Panc1 (cell line): ENCODE results near the gene DCUN1D2. TPM values are rescaled to one million over a fixed set of nuclear protein-coding genes. Genes with fewer than 3 reads are reported as not detected.

Source experiments
- ATAC-seq: fragments of 200-7000 bp; cut with Tn5 transposase; 2 replicates; pipeline ENCODE4 v1.9.1; 2020; ENCODE audit warnings: mild to moderate bottlenecking, moderate library complexity
- BruUV-seq: library from RNA; stranded (reverse); fragments of 400-500 nt; replicated peaks from 2 replicates; lab custom pipeline; 2021; lab: Mats Ljungman, UMichigan
- CTCF ChIA-PET: fragments of 300-600 bp; sonication (Branson Sonifier 250); formaldehyde crosslinking; loops from one replicate; lab custom pipeline; 2022; ENCODE audit warnings: antibody characterized with exemption; lab: Charles Lee
- POLR2A ChIA-PET: fragments of 300-600 bp; sonication (Branson Sonifier 250); formaldehyde crosslinking; loops from one replicate; lab custom pipeline; 2022; ENCODE audit warnings: antibody characterized with exemption; lab: Charles Lee
- DNase-seq: peaks from one replicate; pipeline ENCODE4 v3.0.0-alpha.2; 2010; ENCODE audit warnings: low read depth, low spot score
- H3K27ac ChIP-seq: 2 replicates; pipeline ENCODE4 v1.5.1; 2011; ENCODE audit warnings: mild to moderate bottlenecking, low read length, inconsistent platforms
- H3K27me3 ChIP-seq: fragments of 200-500 bp; sonication (Bioruptor generic); 2 replicates; pipeline ENCODE4 v1.6.0; 2014; ENCODE audit warnings: low read length, inconsistent platforms; ENCODE audit not compliant: control insufficient read depth, insufficient read depth
- H3K36me3 ChIP-seq: fragments of 200-500 bp; sonication (Bioruptor generic); 2 replicates; pipeline ENCODE4 v1.5.1; 2014; ENCODE audit warnings: inconsistent platforms, mild to moderate bottlenecking, low read length, moderate library complexity; ENCODE audit not compliant: control insufficient read depth, insufficient read depth
- H3K4me1 ChIP-seq: 2 replicates; pipeline ENCODE4 v1.5.1; 2011; ENCODE audit warnings: inconsistent platforms, mild to moderate bottlenecking, low read length, moderate library complexity; ENCODE audit not compliant: control insufficient read depth, insufficient read depth
- H3K4me3 ChIP-seq, 2 experiments: 2 replicates each; pipeline ENCODE4 v1.5.1; 2011 to 2012; ENCODE audit warnings: low read depth in 2 of 2, low read length in 2 of 2, mild to moderate bottlenecking in 2 of 2, inconsistent platforms in 1 of 2, moderate library complexity in 1 of 2
- H3K9me3 ChIP-seq: fragments of 200-500 bp; sonication (Bioruptor generic); 2 replicates; pipeline ENCODE4 v1.5.1; 2014; ENCODE audit warnings: low read depth, mild to moderate bottlenecking, inconsistent platforms, low read length, moderate library complexity; ENCODE audit not compliant: control insufficient read depth, insufficient read depth
- POLR2AphosphoS5 ChIP-seq: IDR thresholded peaks from 2 replicates; pipeline ENCODE4 v1.6.1; 2012; ENCODE audit warnings: mild to moderate bottlenecking, low read depth, low read length, moderate library complexity
- SIN3A ChIP-seq: IDR thresholded peaks from 2 replicates; pipeline ENCODE4 v1.6.1; 2012; ENCODE audit warnings: low read depth, mild to moderate bottlenecking, low read length, moderate library complexity, borderline replicate concordance; ENCODE audit not compliant: insufficient read depth
- TCF7L2 ChIP-seq: IDR thresholded peaks from 2 replicates; pipeline ENCODE4 v1.6.1; 2011; ENCODE audit warnings: mild to moderate bottlenecking, low read depth, low read length, inconsistent platforms
- in situ Hi-C: cut with HindIII; loops from 2 replicates; pipeline ENCODE4 v1.10.0; 2016; ENCODE audit warnings: low sequenced_read_pairs, low pct_unique_long_range_greater_than_20kb
- intact Hi-C: fragments of 100-400 bp; cut with micrococcal nuclease; formaldehyde crosslinking; loops from one replicate; pipeline ENCODE4 v1.10.0; 2022; ENCODE audit not compliant: unreplicated experiment
- total RNA-seq: library from RNA; stranded (reverse); gene quantifications from one replicate; pipeline ENCODE4 v1.2.1, GENCODE V29; 2021; ENCODE audit not compliant: unreplicated experiment
- TF ChIP-seq, protein P1 (sequence below), 2 experiments: IDR thresholded peaks; 2 replicates each; pipeline ENCODE4 v1.6.1; 2011 to 2012; ENCODE audit warnings: low read depth in 2 of 2, control low read depth in 1 of 2, low read length in 1 of 2, mild to moderate bottlenecking in 1 of 2, moderate library complexity in 1 of 2; ENCODE audit not compliant: insufficient read depth in 1 of 2
- TF ChIP-seq, protein P2 (sequence below): fragments of 450-650 bp; IDR thresholded peaks from 2 replicates; pipeline ENCODE4 v1.5.1; 2017; ENCODE audit warnings: mild to moderate bottlenecking

Gene DCUN1D2
- total RNA-seq, 1 experiment from 2014 or later = 22.8 TPM

DNA sequence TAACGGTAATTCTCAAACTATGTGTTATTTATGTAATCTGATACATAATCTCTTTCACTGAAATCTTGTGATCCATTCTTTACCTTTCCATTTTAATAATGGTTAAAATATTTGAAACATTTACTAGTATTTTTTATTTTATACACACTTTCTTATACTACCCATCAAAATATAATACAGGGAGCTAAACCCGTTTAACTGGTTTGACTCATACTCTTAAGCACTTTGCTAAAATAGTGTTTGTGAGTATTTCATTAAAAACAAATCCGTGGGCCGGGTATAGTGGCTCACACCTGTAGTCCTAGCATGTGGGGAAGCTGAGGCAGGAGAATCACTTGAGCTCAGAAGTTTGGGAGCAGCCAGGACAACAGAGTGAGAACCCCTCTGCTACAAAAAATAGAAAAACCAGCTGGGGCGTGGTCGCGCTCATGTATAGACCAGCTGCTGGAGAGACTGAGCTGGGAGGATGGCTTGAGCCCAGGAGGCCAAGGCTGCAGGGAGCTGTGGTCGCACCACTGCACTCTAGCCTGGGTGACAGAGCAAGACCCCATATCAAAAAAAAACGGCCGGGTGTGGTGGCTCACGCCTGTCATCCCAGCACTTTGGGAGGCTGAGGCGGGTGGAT is 43.8 kb upstream of the DCUN1D2 start:
- ATAC-seq = no peak

DNA sequence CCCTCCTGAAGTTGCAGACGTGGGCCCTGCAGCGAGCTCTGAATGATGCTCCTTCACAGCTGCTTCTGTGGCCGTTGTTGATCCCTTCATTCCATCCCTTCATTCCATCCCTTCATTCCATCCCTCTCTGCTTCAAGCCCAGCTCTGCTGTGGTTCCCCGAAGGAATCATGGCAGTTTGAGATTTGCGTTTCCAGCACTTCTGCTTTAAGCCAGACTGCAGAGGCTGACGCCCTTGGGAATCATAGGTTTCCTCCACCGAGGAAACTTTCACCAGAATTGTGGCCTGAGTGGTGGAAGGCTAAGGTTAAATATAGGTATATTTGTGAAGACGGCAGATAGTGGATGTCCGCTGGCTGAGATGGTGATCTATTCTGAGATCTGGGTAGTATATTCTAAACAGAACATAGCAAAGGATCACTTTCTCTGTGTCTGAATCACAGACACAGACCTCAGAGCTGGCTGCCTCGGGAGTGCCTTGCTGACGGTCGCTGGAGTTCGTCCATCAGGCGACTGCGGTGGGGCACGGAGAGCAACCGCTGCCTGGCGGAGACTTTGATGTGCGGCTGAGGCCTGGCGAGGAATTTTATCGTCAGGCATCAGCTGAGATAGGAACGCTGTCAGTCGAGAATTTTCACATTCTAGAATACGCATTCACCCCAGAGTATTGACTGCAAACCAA is 42.8 kb upstream of the DCUN1D2 start:
- TF ChIP-seq TCF7L2 = no peak
- TF ChIP-seq, protein P1, sequence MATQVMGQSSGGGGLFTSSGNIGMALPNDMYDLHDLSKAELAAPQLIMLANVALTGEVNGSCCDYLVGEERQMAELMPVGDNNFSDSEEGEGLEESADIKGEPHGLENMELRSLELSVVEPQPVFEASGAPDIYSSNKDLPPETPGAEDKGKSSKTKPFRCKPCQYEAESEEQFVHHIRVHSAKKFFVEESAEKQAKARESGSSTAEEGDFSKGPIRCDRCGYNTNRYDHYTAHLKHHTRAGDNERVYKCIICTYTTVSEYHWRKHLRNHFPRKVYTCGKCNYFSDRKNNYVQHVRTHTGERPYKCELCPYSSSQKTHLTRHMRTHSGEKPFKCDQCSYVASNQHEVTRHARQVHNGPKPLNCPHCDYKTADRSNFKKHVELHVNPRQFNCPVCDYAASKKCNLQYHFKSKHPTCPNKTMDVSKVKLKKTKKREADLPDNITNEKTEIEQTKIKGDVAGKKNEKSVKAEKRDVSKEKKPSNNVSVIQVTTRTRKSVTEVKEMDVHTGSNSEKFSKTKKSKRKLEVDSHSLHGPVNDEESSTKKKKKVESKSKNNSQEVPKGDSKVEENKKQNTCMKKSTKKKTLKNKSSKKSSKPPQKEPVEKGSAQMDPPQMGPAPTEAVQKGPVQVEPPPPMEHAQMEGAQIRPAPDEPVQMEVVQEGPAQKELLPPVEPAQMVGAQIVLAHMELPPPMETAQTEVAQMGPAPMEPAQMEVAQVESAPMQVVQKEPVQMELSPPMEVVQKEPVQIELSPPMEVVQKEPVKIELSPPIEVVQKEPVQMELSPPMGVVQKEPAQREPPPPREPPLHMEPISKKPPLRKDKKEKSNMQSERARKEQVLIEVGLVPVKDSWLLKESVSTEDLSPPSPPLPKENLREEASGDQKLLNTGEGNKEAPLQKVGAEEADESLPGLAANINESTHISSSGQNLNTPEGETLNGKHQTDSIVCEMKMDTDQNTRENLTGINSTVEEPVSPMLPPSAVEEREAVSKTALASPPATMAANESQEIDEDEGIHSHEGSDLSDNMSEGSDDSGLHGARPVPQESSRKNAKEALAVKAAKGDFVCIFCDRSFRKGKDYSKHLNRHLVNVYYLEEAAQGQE (IDR thresholded peaks at IDR 0.05; ENCODE audit: insufficient read depth in 1 of 2, low read depth in 2 of 2, low read length in 1 of 2) = no peak
- TF ChIP-seq POLR2AphosphoS5 = no peak
- TF ChIP-seq, protein P2, sequence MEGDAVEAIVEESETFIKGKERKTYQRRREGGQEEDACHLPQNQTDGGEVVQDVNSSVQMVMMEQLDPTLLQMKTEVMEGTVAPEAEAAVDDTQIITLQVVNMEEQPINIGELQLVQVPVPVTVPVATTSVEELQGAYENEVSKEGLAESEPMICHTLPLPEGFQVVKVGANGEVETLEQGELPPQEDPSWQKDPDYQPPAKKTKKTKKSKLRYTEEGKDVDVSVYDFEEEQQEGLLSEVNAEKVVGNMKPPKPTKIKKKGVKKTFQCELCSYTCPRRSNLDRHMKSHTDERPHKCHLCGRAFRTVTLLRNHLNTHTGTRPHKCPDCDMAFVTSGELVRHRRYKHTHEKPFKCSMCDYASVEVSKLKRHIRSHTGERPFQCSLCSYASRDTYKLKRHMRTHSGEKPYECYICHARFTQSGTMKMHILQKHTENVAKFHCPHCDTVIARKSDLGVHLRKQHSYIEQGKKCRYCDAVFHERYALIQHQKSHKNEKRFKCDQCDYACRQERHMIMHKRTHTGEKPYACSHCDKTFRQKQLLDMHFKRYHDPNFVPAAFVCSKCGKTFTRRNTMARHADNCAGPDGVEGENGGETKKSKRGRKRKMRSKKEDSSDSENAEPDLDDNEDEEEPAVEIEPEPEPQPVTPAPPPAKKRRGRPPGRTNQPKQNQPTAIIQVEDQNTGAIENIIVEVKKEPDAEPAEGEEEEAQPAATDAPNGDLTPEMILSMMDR = no peak
- no peak for TF ChIP-seq SIN3A
- Histone ChIP-seq H3K27me3 (no peaks in the 10 kb centered on the region), H3K4me1 (no peaks in the 10 kb centered on the region), H3K36me3 (peaks cover 5% of the 10 kb centered on the region; the same call in 1 of the 2 replicates), H3K4me3 (no peak overlapping the region), H3K9me3 (no peaks in the 10 kb centered on the region), H3K27ac (no peak overlapping the region)
- intact Hi-C loops (no loop called here), in situ Hi-C loops (no loop called here)
- ATAC-seq = no peak
- no TSS peak for BruUV-seq
- POLR2A ChIA-PET = no interaction called here
- CTCF ChIA-PET = no interaction called here
- no peak for DNase-seq

More for the DNA sequence above, 43.8 kb upstream of the DCUN1D2 start:
- TF ChIP-seq, protein P1 (IDR thresholded peaks at IDR 0.05; ENCODE audit: insufficient read depth in 1 of 2, low read depth in 2 of 2, low read length in 1 of 2) = no peak
- TF ChIP-seq POLR2AphosphoS5 = no peak
- Histone ChIP-seq H3K4me1 (no peaks in the 10 kb centered on the region), H3K27me3 (no peaks in the 10 kb centered on the region), H3K9me3 (no peaks in the 10 kb centered on the region), H3K36me3 (0 out of 2 replicates have a peak, but pooled peaks cover 5% of the 10 kb centered on the region), H3K27ac (no peak overlapping the region), H3K4me3 (no peak overlapping the region)
- intact Hi-C loops (no loop called here), in situ Hi-C loops (no loop called here)
- BruUV-seq = no TSS peak
- CTCF ChIA-PET = no interaction called here
- no peak for DNase-seq
- POLR2A ChIA-PET = no interaction called here
